Renal cortical epithelial cell (primary cell): ENCODE measurements around the gene TPK1. TPM values are rescaled to one million over a fixed set of nuclear protein-coding genes. Genes with fewer than 3 reads are reported as not detected.
A peak's percentile ranks its signal among the peaks of the same experiment; 100 is the strongest.
"Not testable (repeated sequence)": the region's sequence is repeated elsewhere in the genome, so short reads cannot be mapped to it uniquely, and the experiment has no call there.

Experiments used
- DNase-seq: peaks from one replicate; pipeline ENCODE4 v3.0.0-alpha.2; 2011; ENCODE audit warnings: low read depth
- total RNA-seq: library from RNA; depleted of rRNA; stranded (reverse); fragments of >200 nt; gene quantifications from 2 replicates; pipeline ENCODE4 v1.2.3, GENCODE V29; 2014

Gene TPK1
- total RNA-seq, 1 donor from 2014 or later = 11.0 TPM

DNA sequence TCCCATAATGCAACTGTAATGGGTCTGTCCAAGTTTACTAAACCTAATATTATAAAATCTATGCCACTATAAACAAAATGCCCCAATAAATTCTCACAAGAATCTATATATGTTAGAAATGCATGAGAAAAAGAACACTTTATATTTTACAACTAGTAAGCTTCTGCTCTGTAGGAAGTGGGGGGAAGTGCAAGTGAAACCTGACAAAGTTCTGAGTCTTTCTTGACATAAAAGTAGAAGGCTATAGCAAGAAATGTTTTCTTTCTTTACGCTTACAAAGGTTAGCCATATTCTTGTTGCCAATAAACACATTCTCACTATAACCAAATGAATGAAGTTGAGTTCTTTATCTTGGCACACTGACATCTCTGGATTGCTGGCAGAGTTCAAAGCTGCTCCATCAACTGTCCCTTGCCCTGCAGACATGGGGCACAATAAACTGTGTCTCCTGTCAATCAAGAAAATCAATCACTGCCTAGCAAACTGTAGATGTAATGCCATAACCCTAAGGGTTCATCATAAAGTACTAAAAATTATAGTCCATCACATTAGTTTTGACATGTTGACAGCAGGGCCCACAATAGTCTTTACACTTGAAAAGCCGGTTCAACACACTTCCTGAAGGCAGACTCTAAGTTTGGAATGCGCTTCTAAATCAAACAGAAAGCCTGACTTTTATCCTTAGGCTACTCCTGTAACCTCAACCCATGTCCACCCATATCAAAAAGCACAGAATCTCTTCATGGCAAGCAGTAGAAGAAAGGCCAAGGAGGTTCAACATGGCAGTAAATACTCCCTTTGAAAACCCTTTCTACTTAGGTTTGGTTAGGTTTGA lies 58.6 kb downstream of the TPK1 start:
- no peak for DNase-seq

DNA sequence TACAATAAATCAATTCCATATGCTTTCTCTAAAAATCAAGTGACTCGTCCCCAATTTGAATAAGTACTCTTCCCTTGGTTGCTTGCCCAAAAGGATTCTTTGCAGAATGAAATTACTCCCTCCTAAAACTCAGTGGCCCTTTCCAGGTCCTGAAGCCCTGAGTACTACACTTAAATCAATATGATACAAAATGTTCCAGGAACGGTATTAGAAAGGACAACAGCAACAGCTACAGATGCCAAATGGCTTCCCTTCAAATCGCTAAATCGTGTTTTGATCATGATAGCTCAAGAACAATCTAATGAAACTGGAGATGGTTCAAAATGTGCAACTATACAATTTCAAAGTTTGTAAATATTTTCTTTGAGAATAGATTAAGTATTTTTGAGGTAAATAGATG lies 59.4 kb downstream of the TPK1 start:
- no peak for DNase-seq

DNA sequence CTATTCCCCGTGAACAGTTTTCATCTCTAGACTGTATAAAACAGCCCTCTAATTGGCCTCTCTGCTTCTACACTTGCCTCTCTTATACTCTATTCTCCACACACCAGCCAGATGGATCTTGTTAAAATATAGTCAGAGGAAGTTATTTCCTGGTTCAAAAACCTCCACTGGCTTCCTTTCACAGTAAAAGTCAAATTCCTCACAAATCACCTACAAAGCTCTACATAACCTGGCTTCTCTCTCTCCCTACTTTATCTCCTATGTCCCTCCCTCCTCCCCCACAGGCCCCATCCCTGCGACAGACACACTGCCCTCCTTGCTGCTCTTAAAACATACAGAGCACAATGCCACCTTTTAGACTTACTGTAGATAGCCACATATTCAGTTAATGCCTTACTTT lies 60.1 kb downstream of the TPK1 start:
- no peak for DNase-seq

DNA sequence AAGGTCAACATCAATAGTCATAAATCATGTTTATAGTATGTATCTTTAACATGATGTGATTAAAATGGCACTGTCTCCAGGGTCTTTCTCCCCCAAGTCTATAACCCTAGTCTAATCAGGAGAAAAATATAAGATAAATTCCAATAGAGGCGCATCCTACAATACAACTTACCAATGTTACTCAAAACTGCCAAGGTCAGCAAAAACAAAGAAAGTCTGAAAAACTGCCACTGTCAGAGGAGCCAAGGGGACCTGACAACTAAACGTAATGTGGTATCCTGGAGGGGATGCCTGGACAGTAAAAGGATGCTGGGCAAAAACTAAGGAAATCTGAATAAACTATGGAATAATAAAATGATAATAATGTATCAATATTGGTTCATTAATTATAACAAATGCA lies 63.9 kb downstream of the TPK1 start:
- DNase-seq = no peak

DNA sequence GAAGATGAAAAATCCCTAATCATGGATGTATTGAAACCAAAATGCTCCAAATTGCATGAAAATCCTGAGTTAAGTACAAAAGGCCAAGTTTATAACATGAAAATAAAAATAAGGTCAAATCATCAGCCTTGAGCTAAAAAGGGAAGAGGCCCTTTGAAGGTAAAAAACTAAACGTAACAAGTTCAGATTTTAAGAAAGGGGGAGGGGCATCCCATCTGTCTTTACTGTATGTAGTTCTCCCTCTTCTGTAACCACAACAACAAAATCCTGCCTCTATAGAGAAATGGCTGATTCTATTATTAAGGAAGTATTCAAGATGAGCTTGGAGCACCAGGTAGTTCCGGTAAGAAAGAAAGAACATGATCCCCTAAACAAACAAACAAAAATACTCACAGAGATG lies 64.7 kb downstream of the TPK1 start:
- DNase-seq = no peak

DNA sequence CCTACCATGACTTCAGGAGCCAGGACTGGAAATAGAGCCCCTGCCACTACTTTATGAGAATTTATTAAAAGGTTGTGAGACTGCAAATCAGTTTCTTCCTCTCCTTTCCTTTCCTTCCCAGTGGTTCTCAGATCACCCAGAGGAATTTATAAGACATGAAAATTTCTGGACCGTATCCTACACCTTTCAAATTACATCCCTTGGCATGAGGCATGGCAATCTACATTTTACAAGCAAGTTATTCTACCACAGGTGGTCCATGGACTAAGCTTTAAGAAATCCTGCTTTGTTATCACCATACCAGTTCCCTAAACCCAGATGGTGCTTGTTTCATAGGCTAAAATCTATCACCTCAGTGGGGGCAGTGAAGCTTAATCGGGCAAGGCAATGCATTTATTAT lies 66.5 kb downstream of the TPK1 start:
- DNase-seq = no peak

DNA sequence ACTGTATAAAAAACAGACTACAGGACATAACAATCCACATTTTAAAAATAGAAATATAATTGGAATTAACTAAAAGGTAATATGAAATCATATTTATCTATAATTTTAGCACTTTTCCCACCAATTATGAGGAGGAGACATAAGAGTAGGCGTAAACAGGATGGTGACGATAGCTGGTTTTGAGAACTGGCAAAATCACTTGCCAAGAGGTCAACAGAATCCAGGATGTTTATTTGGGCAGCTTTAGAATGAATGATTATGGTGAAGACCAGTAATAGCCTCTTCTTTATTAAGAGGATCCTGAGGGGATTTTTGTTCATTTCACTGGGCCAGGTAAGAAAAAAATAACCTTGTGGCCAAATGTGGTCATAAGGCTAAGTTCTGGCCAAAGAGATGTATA lies 67.2 kb downstream of the TPK1 start:
- no peak for DNase-seq

DNA sequence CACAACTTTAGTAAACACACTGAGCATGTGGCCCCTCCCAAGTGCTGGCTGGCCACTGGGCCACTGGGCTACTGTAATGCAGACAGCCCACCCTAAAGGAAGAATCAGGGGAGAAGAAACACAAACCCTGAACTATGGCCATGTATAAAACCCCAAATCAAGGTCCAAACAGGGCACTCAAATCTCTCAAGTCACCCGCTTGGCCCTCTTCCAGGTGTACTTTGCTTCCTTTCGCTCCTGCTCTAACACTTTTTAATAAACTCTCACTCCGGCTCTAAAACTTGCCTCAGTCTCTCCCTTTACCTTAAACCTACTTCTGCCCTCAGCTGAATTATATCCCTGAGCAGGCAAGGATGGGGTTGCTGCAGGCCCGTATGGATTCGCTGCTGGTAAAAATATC lies 72.6 kb downstream of the TPK1 start:
- no peak for DNase-seq

DNA sequence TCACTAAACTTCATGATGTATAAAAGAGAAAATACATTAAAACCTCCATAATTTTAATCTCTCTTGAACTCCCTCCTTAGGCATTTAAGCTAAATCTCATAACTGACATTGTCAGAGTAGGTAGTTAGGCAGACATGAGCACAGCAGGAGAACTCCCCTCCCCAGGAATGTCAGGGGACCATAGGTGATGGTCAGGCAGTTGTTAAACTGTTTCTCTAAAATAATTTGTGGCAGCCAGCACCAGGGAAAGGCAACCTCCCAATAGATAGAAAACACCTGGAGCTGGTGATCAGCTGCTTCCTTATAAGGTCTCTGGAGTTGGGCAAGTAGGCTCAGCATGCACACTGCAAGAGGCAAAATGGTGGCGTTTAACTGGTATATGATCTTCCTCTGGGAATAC lies 73.0 kb downstream of the TPK1 start:
- no peak for DNase-seq

DNA sequence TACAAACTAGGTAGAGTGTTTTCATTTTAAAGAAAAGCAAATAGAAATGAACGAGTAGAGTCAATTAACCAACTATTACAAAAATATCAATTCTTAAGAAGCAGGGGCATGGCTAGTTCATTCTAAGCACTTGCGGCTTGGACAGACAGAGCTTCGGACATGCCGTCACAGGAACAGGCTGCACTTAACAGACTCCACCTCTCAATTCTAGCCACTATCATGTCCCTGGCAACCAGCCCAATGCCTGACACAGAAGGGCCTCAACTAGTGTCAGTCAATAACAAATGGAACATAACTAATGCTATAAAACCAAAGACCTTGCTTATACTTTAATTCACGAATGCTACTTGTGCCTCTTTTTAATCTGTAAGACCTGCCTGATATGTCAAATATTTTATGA lies 74.4 kb downstream of the TPK1 start:
- DNase-seq = no peak

DNA sequence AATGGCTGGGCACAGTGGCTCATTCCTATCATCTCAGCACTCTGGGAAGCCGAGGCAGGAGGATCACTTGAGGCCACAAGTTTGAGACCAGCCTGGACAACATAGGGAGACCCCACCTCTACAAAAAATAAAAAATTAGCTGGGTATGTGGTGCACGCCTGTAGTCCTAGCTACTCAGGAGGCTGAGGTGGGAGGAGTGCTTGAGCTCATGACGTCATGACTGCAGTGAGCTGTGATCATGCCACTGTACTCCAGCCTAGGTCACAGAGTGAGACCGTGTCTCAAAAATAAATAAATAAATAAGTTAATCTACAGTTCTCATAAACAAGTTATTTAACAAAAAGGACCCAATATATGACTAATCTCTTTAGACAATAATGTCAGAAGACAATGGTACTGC lies 76.2 kb downstream of the TPK1 start:
- DNase-seq = no peak

DNA sequence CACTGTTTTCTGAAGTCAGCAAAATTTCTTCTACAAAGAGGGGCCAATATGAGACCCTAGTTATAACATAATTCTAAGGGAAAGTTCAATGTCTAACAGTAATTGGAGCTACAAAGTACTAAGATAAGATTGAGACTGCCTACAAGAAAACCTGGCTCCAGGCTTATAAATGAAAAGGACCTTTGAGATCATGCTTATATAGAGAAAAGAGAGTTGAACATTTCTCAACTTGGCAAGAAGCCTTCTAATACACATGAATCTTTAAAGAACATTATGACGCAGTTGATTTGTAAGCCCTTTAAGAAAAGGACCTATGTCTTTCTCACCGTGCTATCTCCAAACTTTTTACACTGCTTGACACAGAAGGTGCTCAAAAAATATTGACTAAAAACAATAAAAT lies 87.9 kb downstream of the TPK1 start:
- DNase-seq = no peak

DNA sequence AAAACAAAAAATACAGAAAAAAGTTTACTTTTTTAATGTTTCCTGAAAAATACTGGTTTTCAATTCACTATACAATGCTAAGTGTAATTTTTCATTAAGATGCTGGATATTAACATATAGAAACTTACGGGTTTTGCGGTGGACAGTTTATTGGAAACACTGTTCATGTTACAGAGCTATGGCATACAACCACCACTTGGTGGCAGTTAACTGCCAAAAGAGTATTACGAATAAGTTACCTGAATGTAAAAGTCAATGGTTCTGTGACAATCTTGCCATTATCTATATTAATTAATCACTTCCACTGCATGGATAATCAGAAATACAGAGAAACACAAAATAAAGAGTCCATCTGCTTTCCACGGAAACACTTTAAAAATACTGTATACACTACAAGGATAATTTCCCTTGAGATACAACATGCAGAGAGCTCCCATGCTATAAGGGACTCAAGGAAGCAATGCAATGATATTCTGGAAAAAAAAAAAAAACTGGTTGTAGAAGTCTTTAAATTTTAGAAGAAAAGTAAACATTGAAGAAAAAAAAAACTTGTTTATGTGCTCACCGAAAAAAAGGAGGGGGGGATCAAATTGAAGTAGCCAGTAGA lies 97.0 kb downstream of the TPK1 start:
- peak; percentile 47 for DNase-seq

DNA sequence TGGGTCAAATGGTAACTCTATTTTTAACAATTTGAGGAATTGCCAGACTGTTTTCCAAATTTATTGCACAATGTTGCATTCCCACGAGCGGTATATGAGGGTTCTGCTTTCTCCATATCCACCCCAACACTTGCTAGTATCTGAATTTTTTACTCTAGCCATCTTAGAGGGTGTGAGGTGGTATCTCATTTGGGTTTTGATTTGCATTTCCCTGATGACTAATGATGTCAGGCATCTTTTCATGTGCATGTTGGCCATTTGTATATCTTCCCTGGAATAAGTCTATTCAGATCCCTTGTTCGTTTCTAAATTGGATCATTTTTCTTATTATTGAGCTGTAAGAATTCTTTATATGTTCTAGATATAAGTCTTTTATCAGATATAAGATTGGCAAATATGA lies 97.7 kb downstream of the TPK1 start:
- DNase-seq = no peak

DNA sequence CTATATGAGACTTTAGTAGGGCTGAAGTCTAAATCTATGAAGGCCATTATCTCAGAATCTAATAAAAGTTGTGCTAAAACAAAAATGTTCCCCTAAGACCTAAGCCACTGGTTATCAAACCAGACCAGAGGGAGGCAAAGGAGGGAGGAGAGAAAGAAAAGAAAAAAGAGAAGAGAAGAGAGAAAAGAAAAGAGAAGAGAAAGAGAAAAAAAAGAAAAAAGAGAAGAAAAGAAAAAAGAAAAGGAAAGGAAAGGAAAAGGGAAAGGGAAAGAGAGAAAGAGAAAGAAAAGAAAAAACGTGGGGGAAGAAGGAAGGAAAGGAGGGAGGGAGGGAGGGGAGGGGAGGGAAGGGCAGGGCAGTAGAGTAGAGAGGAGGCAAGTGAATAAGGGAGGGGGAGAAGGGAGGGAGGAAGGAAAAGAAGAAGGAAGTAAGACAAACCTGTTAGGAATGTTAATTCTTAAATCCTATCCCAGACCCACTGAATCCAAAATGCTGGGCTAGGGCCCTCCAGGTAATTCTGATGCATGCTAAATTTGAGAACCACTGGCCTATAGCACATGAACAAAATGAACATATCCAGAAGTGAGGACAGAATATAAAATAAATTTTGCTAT lies 98.9 kb downstream of the TPK1 start:
- no peak for DNase-seq

DNA sequence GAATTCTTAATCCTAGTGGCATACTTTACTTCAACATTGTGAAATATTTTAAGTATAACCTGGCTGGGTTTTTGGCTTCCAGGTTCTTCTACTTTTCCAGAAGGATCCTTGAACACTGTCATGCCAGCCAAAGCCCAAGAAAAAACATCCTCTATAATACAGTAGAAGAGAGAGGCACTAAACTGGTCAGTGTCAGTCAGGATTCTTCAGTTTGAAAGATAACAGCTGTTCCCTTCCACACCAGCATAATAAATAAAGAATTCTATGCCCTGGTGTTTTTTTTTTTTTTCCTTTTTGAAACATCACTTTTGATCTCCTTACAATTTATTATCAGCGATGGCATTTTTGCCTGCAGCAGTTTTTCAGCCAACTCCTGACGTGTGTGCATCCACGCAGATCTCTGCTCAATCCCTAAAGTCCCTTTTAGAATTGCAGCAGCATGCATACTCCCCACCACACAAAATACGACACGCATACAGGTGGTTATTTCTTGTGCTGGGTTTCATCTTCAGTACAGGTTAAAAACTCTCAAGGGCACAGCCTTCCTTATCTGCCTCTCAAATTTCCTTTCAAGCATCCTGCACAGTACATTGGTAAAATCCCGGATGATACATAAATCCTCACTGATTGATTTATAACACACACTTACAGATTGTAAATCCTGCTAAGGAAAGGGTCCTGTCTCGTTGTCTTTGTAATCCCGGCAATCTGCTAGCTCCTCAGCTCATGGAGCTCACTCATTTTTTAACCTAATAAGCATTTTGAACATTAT lies 100.2 kb downstream of the TPK1 start:
- DNase-seq = no peak

DNA sequence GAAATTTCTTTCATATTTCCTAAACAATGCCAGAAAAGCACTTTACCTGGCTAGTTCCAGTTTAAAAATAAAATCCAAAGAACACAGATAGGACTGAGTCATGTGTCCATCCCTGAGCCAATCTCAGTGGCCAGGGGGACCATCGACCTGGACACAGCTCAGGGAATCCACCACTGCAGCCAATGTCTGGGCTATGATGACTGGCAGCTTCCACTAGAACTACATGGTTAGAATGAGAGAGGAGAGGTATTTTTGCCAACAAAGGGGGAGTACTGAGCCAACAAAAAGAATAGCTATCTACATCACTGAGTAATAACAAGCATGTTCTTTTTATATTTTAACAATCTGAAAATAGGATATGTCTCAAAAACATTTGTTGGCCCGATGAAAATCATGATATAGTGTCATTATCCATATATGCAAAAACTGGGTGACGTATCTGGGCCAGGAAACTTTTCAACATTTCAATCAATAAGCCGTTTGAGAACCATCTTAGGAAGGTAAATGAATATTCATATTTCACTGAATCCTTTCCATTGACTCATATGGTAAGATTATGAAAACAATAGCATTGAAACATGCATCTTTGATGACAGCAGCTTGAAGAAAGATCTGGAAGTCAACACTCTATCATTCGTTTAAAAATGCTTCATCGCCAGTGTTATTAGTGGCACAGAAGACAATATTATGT lies 104.0 kb downstream of the TPK1 start:
- no peak for DNase-seq

DNA sequence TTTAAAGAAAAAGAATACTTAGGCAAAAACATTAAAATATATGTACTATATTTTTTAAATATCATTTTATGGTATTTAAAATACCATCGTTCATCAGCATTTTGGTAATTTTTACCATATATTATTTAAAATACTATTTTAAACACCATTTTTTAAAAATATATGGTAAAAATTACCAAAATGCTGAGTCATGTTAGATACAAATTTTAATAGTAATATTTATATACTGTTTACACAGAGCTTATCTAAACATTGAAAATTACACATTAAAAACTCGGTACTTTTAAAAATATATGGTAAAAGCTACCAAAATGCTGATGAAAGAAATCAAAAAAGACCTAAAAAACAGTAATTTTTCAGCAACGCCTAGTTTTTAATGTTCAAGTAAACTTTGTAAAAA lies 105.6 kb downstream of the TPK1 start:
- no peak for DNase-seq

DNA sequence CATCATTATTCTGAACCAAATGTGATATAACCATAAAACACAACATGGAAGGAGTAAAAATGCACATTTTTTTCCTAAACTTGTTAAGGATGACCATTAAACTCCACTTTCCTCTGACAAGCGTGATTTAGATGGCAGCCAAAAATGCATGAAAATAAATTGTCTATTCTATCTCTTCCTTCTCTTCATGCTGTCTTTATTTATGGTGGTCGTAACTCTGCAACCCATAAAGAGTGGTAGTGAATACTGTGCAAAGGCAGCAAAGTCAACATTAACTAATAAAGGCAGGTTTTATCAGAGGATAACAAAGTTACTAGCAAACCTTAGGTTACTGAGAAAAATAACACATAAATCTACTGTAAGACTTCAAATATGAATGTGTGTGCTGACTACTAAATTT lies 106.6 kb downstream of the TPK1 start:
- DNase-seq = no peak

DNA sequence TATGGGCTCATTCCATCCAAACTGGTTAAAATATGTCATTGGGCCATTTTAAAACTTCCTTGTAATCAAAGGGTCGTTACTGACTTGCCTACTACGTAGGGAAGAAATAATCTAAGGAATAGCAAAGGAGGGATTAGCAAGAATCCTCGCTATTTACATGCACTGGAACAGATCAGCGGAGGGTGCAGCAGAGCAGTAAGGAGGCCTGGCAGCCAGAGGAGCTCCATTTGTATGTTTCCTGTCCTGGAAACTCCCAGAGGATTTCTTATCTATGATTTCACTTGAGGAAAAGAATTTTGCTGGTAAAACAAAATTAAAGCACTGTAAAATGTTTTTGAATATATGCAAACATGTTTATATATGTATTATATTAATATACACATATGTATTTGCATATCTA lies 107.3 kb downstream of the TPK1 start:
- no peak for DNase-seq

DNA sequence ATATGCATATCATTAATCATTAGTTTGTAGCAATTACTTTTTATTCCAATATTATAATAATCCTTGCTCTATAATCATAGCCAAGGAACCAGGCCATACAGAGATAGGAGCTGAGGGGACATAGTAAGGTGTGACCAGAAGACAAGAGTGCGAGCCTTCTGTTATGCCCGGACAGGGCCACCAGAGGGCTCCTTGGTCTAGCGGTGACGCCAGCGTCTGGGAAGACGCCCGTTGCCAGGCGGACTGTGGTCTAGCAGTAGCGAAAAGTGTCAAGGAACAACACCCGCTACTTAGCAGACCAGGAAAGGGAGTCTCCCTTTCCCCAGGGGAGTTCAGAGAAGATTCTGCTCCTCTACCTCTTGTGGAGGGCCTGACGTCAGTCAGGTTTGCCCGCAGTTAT lies 109.0 kb downstream of the TPK1 start:
- not testable (repeated sequence) for DNase-seq

DNA sequence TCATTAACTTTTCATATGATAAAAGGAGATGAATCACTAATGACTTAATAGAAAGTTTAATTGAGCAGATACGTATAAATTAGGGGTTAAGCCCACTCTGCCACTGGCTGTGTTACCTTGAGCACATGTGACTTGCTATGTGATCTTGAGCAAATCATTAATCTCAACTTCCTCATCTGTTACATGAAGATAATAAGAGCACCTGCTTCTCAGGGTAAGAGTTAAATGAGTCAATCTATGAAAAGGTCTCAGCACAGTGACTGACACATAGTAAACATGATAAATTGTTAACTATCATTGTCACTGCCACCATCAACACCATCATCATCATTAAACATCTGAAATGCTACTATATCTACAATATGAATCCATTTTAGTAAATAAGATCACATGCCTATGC lies 110.8 kb downstream of the TPK1 start:
- peak; percentile 74 for DNase-seq
